MM.1S (cell line): Measurements from ENCODE around the gene OTOA.
"Not testable (repeated sequence)": the region's sequence is repeated elsewhere in the genome, so short reads cannot be mapped to it uniquely, and the experiment has no call there.

Experiments used
- EZH2 ChIP-seq: fragments of 300-600 bp; sonication (generic); optimal IDR thresholded peaks from 2 replicates; pipeline ENCODE3; 2017; ENCODE audit warnings: low read depth, mild to moderate bottlenecking, antibody characterized with exemption, low read length, mixed read lengths
- TF ChIP-seq, protein P1 (sequence below): fragments of 300-600 bp; sonication (generic); IDR thresholded peaks from 2 replicates; pipeline ENCODE4 v1.5.1; 2016; ENCODE audit warnings: antibody characterized with exemption, low read length, mixed read lengths

DNA sequence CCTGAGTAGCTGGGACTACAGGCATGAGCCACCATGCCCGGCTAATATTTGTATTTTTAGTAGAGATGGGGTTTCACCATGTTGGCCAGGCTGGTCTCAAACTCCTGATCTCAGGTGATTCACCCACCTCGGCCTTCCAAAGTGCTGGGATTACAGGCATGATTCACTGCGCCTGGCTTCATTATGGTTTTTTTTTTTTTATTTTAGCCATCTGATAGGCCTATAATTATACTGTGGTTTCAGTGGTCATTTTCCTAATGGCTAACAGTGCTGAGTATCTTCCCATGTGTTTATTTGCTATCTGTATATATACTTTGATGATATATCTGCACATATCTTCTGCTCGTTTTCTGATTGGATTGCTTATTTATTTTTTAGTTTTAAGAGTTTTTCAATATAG lies 10.7 kb downstream of the OTOA start:
- TF ChIP-seq, protein P1, sequence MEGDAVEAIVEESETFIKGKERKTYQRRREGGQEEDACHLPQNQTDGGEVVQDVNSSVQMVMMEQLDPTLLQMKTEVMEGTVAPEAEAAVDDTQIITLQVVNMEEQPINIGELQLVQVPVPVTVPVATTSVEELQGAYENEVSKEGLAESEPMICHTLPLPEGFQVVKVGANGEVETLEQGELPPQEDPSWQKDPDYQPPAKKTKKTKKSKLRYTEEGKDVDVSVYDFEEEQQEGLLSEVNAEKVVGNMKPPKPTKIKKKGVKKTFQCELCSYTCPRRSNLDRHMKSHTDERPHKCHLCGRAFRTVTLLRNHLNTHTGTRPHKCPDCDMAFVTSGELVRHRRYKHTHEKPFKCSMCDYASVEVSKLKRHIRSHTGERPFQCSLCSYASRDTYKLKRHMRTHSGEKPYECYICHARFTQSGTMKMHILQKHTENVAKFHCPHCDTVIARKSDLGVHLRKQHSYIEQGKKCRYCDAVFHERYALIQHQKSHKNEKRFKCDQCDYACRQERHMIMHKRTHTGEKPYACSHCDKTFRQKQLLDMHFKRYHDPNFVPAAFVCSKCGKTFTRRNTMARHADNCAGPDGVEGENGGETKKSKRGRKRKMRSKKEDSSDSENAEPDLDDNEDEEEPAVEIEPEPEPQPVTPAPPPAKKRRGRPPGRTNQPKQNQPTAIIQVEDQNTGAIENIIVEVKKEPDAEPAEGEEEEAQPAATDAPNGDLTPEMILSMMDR: not testable (repeated sequence)
- TF ChIP-seq EZH2: not testable (repeated sequence)
